ENCODE measurements around the gene NOTCH2.

Gene NOTCH2

GRCh38 chr1:119946724-119947123 is 122.7 kb downstream of the NOTCH2 start:
- Histone ChIP-seq H3K27ac (no peak overlapping the region), H3K9me3 (ENCODE audit: control insufficient read depth, low read length) (no peaks in the 10 kb centered on the region), H2AFZ (no peak overlapping the region), H3K79me2 (no peaks in the 10 kb centered on the region), H3K27me3 (ENCODE audit: control insufficient read depth, insufficient read depth, low read length) (no peaks in the 10 kb centered on the region), H3K4me1 (no peaks in the 10 kb centered on the region), H3K4me3 (ENCODE audit: low read depth, low read length) (no peak overlapping the region), H3K36me3 (ENCODE audit: control insufficient read depth, insufficient read depth, low read length) (no peaks in the 10 kb centered on the region), H3K4me2 (ENCODE audit: low read length) (no peak overlapping the region), H3K9ac (no peak overlapping the region)
- TF ChIP-seq CTCF (IDR thresholded peaks at IDR 0.05) = no peak

- no peaks in the 10 kb centered on the region for H3K27me3 ChIP-seq (ENCODE audit: control insufficient read depth, insufficient read depth, low read length)
- no peak overlapping the region for H2AFZ ChIP-seq
- no peak overlapping the region for H3K4me2 ChIP-seq (ENCODE audit: low read length)
- no peak overlapping the region for H3K9ac ChIP-seq
- H3K4me1 ChIP-seq = no peaks in the 10 kb centered on the region
- TF ChIP-seq CTCF (IDR thresholded peaks at IDR 0.05) = no peak
- no peaks in the 10 kb centered on the region for H3K79me2 ChIP-seq
- no peaks in the 10 kb centered on the region for H3K9me3 ChIP-seq (ENCODE audit: control insufficient read depth, low read length)
- no peak overlapping the region for H3K27ac ChIP-seq
- H3K36me3 ChIP-seq (ENCODE audit: control insufficient read depth, insufficient read depth, low read length) = no peaks in the 10 kb centered on the region
- H3K4me3 ChIP-seq (ENCODE audit: low read depth, low read length) = no peak overlapping the region
These were observed 126.2 kb downstream of the NOTCH2 start for GRCh38 chr1:119943216-119943615.

- Histone ChIP-seq H3K27ac (no peak overlapping the region), H3K9me3 (ENCODE audit: control insufficient read depth, low read length) (no peaks in the 10 kb centered on the region), H3K4me3 (ENCODE audit: low read depth, low read length) (no peak overlapping the region), H3K9ac (no peak overlapping the region), H2AFZ (no peak overlapping the region), H3K27me3 (ENCODE audit: control insufficient read depth, insufficient read depth, low read length) (no peaks in the 10 kb centered on the region), H3K4me2 (ENCODE audit: low read length) (no peak overlapping the region), H3K79me2 (no peaks in the 10 kb centered on the region), H3K36me3 (ENCODE audit: control insufficient read depth, insufficient read depth, low read length) (no peaks in the 10 kb centered on the region), H3K4me1 (no peaks in the 10 kb centered on the region)
- TF ChIP-seq CTCF (IDR thresholded peaks at IDR 0.05) = no peak
These were observed 128.1 kb downstream of the NOTCH2 start for GRCh38 chr1:119941392-119941791.

GRCh38 chr1:119940697-119941096 is 128.8 kb downstream of the NOTCH2 start:
- no peaks in the 10 kb centered on the region for H3K9me3 ChIP-seq (ENCODE audit: control insufficient read depth, low read length)
- H3K27me3 ChIP-seq (ENCODE audit: control insufficient read depth, insufficient read depth, low read length) = no peaks in the 10 kb centered on the region
- H3K4me1 ChIP-seq = no peaks in the 10 kb centered on the region
- H3K9ac ChIP-seq = no peak overlapping the region
- H3K4me3 ChIP-seq (ENCODE audit: low read depth, low read length) = no peak overlapping the region
- H3K36me3 ChIP-seq (ENCODE audit: control insufficient read depth, insufficient read depth, low read length) = no peaks in the 10 kb centered on the region
- no peak overlapping the region for H3K4me2 ChIP-seq (ENCODE audit: low read length)
- H2AFZ ChIP-seq = no peak overlapping the region
- TF ChIP-seq CTCF (IDR thresholded peaks at IDR 0.05) = no peak
- H3K79me2 ChIP-seq = no peaks in the 10 kb centered on the region
- no peak overlapping the region for H3K27ac ChIP-seq

- no peak overlapping the region for H3K4me2 ChIP-seq (ENCODE audit: low read length)
- H3K9me3 ChIP-seq (ENCODE audit: control insufficient read depth, low read length) = no peaks in the 10 kb centered on the region
- H3K9ac ChIP-seq = no peak overlapping the region
- H3K79me2 ChIP-seq = no peaks in the 10 kb centered on the region
- no peaks in the 10 kb centered on the region for H3K36me3 ChIP-seq (ENCODE audit: control insufficient read depth, insufficient read depth, low read length)
- H3K27me3 ChIP-seq (ENCODE audit: control insufficient read depth, insufficient read depth, low read length) = no peaks in the 10 kb centered on the region
- H3K4me3 ChIP-seq (ENCODE audit: low read depth, low read length) = no peak overlapping the region
- no peak overlapping the region for H3K27ac ChIP-seq
- no peaks in the 10 kb centered on the region for H3K4me1 ChIP-seq
- H2AFZ ChIP-seq = no peak overlapping the region
- TF ChIP-seq CTCF (IDR thresholded peaks at IDR 0.05) = no peak
These were observed 132.3 kb downstream of the NOTCH2 start for GRCh38 chr1:119937198-119937597.

Data from parathyroid adenoma (tissue), 2 donors.